ENCODE results near the gene EMC10.
A peak's percentile ranks its signal among the peaks of the same experiment; 100 is the strongest.

Gene EMC10

GRCh38 chr19:50480281-50481111 is 4.2 kb downstream of the EMC10 start:
- DNase-seq, result peak; percentile 50

DNA sequence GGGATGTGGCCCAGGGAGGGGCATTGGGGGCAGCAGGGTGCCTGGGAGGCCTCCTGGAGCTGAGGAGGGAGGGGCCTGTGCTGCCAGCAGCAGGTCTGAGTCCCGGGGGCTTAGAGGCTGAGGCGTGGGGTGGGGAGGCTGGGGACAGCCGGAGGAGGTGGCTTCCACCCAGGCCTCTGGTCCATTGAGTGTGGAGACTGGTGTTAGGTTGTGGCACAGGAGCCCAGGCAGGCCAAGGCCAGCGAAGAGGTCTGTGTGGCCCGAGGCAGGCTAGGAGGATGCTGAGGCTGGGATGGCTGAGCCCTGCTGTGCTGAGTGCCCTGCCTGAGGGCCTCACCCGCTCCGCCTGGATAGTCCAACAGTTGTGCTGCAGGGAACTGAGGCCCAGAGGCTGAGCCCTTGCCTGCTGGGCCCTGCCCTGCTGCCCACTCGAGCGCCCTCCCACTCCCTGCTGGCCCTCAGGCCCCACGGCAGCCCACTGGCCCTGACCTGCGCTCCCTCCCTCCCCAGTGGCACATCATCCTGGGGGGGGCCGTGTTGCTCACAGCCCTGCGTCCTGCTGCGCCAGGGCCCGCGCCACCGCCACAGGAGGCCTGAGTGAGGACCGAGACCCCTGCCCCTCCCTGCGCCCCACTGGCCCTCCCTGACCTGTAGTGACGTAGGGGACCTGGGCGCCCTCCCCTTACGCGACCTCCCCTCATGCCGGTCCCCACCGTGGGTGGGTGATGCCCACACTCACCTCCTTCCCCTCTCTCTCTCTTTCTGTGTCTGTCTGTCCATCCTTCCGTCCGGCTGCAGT is 5.2 kb downstream of the EMC10 start:
- DNase-seq, result no peak

GRCh38 chr19:50482271-50482855 is 6.1 kb downstream of the EMC10 start:
- DNase-seq, result peak; percentile 58

- peak; percentile 55 for DNase-seq
Observed at GRCh38 chr19:50482916-50483315, 6.6 kb downstream of the EMC10 start.

DNA sequence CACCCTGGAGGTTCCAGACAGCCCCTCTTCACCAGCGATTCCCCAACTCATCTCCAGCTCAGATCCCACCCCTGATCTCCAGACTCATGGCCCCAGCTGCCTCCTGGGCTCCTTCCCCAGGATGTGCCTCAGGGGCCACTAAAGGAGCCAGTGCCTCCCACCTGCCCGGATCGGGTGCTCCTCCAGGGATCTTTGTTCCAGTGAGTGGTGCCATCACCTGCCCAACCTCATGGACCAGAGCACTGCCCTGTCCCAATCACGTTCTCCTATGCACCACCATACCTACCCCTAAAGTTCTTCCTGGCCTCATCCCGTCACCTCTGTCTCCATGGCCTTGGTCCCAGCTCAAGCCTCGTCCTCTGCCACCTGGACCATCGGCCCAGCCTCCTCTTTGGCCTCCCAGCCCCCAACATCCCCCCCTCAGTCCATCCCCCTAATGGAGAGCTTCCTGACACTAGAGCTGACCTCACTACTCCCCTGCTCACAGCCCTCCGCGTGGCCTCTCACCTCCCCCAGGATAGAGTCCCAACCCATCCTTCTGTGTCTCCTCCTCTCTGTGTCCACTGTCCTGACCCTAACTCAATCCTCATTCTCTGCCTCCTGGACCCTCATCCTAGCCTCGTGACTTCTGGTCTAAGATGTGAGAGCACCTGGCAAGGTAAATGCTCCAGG is 9.1 kb downstream of the EMC10 start:
- peak; percentile 55 for DNase-seq

GRCh38 chr19:50486823-50487515 is 10.7 kb downstream of the EMC10 start:
- peak; percentile 81 for DNase-seq

DNA sequence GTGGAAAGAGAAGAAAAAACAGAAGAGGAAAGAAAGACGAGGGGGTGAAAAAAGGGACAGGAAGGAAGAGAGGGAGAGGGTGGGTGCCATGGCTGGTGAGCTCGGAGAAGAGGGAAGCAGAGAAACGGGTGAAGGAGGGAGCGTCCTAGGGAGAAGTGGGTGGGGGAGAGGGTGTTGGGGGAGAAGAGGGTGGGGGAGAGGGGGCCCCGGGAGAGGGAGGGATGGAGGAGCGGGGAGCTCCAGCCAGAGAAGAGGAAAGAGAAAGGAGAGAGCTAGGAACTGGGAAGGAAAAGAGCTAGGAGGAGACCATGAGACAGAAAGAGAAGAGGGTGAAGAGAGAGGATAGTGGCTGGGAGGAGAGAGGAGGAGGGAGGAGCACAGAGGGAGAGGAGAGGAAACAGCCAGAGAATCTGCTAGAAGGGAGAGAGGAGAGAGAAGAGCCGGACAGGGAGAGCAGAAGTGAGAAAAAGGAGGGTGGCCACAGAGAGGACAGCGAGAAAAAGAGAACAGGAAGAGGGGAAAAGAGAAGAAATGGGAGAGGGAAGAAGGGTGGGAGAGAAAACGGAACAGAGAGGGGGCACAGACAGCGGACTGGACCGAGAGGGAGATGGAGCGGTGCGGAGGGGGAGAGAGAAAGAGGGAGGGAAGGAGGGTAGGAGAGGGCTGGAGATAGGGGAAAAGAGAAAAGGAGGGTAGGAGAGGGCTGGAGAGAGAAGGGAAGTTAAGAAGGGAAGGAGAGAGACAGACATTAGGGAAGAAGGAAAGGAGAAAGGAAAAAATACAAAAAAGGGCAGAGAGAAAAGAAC is 12.3 kb downstream of the EMC10 start:
- DNase-seq, result peak; percentile 12

DNA sequence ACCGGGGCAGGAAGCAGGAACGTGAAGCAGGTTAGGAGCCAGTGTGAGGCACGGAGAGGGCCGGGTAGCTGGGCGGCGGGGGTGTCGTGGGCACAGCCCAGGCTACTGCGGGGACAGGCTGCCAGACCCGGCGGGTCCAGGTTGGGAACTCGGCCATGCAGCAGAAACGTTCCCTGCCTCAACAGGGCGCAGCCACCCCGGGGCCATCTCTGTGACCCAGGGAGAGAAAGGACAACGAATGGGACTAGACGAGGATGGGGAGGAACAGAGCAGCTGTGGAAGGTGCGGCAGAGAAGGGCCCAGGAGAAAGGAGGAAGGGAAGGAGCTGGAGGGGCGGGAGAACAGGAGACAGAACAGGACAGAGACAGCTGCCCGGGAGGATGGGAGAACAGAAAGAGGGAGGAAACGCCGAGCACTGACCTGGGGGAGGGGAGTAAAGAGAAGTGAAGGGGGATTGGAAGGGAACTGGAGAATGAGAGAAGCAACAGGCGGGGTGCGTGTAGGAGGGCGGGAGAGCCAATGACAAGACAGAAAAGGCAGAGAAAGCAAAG is 13.2 kb downstream of the EMC10 start:
- peak; percentile 57 for DNase-seq

GRCh38 chr19:50490411-50490811 is 14.1 kb downstream of the EMC10 start:
- peak; percentile 53 for DNase-seq

GRCh38 chr19:50490991-50491472 is 14.7 kb downstream of the EMC10 start:
- peak; percentile 49 for DNase-seq

GRCh38 chr19:50492303-50493052 is 16.2 kb downstream of the EMC10 start:
- peak; percentile 73 for DNase-seq

DNA sequence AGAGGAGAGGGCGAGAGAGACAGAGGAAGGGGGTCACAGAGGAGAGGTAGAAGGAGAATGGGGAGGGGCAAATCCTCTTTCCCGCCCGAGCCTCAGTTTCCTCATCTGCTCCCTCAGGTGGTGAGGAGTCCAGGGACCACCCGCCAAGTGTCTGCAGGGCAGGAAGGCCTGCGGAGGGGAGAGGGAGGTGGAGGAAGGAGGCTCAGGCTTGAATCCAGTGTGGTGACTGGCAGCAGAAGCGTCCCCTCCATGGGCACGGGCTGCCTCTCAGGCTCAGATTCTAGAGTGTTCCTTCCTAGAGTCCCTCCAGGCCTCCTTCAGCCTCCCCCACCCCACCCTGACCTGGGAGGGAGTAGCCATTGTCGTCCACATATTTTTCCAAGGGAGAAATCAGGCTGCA is 16.9 kb downstream of the EMC10 start:
- DNase-seq, result peak; percentile 25

DNA sequence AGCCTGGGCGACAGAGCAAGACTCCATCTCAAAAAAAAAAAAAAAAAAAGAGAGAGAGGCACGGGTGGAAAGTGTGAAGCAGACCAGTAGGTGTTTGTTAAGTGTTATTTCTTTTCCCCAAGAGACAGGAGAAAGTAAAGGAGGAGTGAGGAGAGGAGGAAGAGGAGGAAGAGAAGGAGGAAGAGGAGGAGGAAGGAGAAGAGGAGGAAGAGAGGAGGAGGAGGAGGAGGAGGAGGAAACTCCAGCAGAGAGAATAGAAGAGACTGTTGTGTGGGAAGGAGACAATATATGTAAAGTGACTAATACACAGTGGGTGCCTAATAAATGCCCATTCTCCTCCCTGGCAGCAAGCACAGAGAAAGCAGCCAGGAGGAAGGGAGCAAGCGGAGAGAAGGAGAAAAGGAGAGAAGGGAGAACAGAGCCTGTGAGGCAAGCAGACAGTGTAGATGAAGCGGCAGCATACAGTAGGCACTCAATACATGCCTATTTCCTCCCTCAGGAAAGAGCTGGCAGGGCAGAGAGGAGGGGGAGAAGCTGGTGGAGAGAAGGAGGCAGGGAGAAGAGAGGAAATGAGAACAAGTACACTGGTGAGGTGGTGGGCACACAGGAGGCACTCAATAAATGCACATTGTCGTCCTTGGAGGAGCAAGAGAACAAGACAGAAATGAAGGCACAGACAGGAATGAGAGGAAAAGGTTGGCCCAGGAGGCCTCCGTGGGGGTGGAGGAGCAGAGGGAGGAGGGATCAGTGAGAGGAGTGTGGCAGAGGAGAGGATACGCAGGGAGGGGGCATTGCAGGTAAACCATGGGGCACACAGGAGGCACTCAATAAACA is 18.1 kb downstream of the EMC10 start:
- peak; percentile 10 for DNase-seq

DNA sequence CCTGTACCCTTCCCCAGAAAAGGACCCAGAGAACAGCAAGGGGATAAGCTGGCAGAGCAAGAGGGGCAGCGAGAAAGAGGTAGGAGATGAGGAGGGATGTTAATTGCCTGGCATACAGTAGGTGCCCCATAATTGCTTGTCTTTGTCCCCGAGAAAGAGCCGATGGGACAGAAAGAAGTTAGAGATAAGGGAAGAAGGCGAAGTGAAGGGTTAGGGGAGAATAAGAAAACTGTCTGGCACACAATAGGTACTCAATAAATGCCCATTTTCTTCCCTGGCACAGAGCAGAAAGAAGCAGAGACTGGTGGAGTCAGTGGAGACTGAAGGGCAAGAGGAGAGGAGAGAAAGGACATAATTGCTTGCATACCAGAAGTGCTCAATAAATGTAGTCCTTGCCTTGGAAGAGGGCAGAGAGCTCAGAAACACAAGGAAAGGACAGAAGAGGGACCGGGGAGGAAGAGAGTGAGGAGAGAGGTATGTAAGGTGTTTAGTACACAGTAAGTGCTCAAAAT is 18.8 kb downstream of the EMC10 start:
- peak; percentile 8 for DNase-seq

GRCh38 chr19:50496189-50497021 is 20.1 kb downstream of the EMC10 start:
- peak; percentile 52 for DNase-seq

DNA sequence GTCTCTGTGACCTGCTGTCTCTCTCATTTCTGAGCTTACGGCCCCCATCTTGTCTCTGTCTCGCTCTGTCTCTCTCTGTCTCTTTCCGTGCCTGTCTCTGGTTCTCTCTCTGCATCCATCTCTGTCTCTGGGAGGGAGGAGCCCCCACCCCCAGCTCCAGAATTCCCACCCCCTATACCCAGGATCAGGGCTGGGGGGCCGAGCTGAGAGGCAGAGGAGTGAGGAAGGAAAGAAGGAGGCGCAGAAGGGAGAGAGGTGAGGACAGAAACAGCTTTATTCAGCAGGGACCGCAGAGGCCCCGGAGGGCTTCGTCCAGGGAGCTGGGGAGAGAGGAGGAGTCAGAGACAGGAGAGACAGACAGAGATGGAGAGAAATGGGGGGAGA is 20.7 kb downstream of the EMC10 start:
- peak; percentile 10 for DNase-seq

GRCh38 chr19:50498219-50499056 is 22.1 kb downstream of the EMC10 start:
- no peak for DNase-seq

Measured in activated effector memory CD4-positive, alpha-beta T cell treated with anti-CD3 and anti-CD28 coated beads, Interleukin-2, amount 50 U/mL, for 16 hours (primary cell).